Suprapubic skin (tissue), 3 donors: ENCODE measurements around the gene OR2T5.
"Not testable (repeated sequence)": the region's sequence is repeated elsewhere in the genome, so short reads cannot be mapped to it uniquely, and the experiment has no call there.

Source experiments
- CTCF ChIP-seq, 2 donors: fragments of 200-600 bp in 1 of 2; fragments of 450-650 bp in 1 of 2; sonication (generic) in 1 of 2; IDR thresholded peaks; one replicate each; pipeline ENCODE4 v1.5.1; 2016 to 2019; ENCODE audit warnings: antibody characterized with exemption in 2 of 2, mild to moderate bottlenecking in 1 of 2, moderate library complexity in 1 of 2
- POLR2A ChIP-seq, 2 donors: fragments of 450-650 bp; IDR thresholded peaks; one replicate each; pipeline ENCODE4 v1.6.1; 2017; ENCODE audit warnings: antibody characterized with exemption in 2 of 2, mild to moderate bottlenecking in 2 of 2, moderate library complexity in 2 of 2

- TF ChIP-seq POLR2A, CTCF (IDR thresholded peaks at IDR 0.05): not testable (repeated sequence)
Measured at GRCh38 chr1:248453619-248454018, 34.8 kb upstream of the OR2T5 start.
